ENCODE measurements around the gene GRB10. TPM values are rescaled to one million over a fixed set of nuclear protein-coding genes. Genes with fewer than 3 reads are reported as not detected.

Gene GRB10
- total RNA-seq, 2 donors from 2014 or later: 10.3 to 15.1 TPM

GRCh38 chr7:50565559-50565916 lies 217.2 kb downstream of the GRB10 start:
- Histone ChIP-seq H3K27ac (peak overlapping the region; percentile 65), H3K9me3 (no peaks in the 10 kb centered on the region), H3K9ac (ENCODE audit: low read depth in 2 of 2, low read length in 2 of 2) (peak overlapping the region in 1 of 2 donors; percentile 42), H3K4me1 (peaks cover 7% of the 10 kb centered on the region), H3K36me3 (no peaks in the 10 kb centered on the region), H3K27me3 (no peaks in the 10 kb centered on the region), H3K4me3 (peak overlapping the region; percentile 21)
- intact Hi-C loops (cut with DNase I): no loop called here
- no peak for DNase-seq
- no peak for TF ChIP-seq CTCF (IDR thresholded peaks at IDR 0.05)

GRCh38 chr7:50564640-50565558 lies 217.8 kb downstream of the GRB10 start, which contains the start of gene DDC:
Gene DDC (minus strand): TSS chr7:50565405. CDS start chr7:50544085, 21,320 bp downstream.
- H3K9me3 ChIP-seq: no peaks in the 10 kb centered on the region

GRCh38 chr7:50564171-50564570 lies 218.5 kb downstream of the GRB10 start:
- H3K4me1 ChIP-seq: peaks cover 7% of the 10 kb centered on the region
- H3K27me3 ChIP-seq: no peaks in the 10 kb centered on the region
- H3K4me3 ChIP-seq: peak overlapping the region; percentile 21
- no peak overlapping the region for H3K27ac ChIP-seq
- no peak for TF ChIP-seq CTCF (IDR thresholded peaks at IDR 0.05)
- intact Hi-C loops (cut with DNase I): no loop called here
- H3K9me3 ChIP-seq: no peaks in the 10 kb centered on the region
- DNase-seq: peak; percentile 32
- H3K9ac ChIP-seq (ENCODE audit: low read depth in 2 of 2, low read length in 2 of 2): peak overlapping the region in 1 of 2 donors; percentile 60
- no peaks in the 10 kb centered on the region for H3K36me3 ChIP-seq

More at GRCh38 chr7:50564640-50565558, 217.8 kb downstream of the GRB10 start, which contains the start of gene DDC:
- H3K27ac ChIP-seq: peak within 1 kb of the TSS; percentile 65
- peak; percentile 69 for DNase-seq
- intact Hi-C loops (cut with DNase I): no loop called here
- H3K4me1 ChIP-seq: peaks cover 7% of the 10 kb centered on the region
- H3K36me3 ChIP-seq: no peaks in the 10 kb centered on the region
- no peaks in the 10 kb centered on the region for H3K27me3 ChIP-seq
- peak within 1 kb of the TSS; percentile 21 for H3K4me3 ChIP-seq
- H3K9ac ChIP-seq (ENCODE audit: low read depth in 2 of 2, low read length in 2 of 2): peak within 1 kb of the TSS in 1 of 2 donors; percentile 60
- TF ChIP-seq CTCF (IDR thresholded peaks at IDR 0.05): no peak

DNA sequence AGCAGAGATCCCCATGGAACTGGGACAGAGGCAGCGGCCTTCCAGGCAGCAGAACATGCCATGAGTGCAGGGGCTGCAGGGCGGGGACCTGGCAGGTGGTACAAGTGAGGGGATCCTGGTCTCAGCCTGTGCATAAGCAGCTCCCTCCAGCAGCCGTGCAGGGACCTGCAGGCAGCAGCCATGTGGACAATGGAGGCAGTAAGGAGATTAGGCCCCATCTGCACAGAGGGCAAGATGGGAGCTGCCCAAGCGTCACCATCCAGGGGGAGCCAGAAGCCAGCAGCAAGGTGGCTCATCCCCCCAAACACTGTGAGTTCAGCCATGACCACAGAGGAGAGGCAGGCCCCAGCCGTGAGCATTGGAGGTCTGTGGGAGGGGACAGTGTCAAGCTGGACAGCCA lies 220.6 kb downstream of the GRB10 start:
- DNase-seq: no peak
- Histone ChIP-seq H3K4me1 (peaks cover 7% of the 10 kb centered on the region), H3K4me3 (no peak overlapping the region), H3K27ac (no peak overlapping the region), H3K9ac (ENCODE audit: low read depth in 2 of 2, low read length in 2 of 2) (no peak overlapping the region), H3K36me3 (no peaks in the 10 kb centered on the region), H3K27me3 (no peaks in the 10 kb centered on the region), H3K9me3 (no peaks in the 10 kb centered on the region)
- no peak for TF ChIP-seq CTCF (IDR thresholded peaks at IDR 0.05)
- intact Hi-C loops (cut with DNase I): no loop called here

- Histone ChIP-seq H3K9ac (ENCODE audit: low read depth in 2 of 2, low read length in 2 of 2) (no peak overlapping the region), H3K27ac (no peak overlapping the region), H3K4me3 (no peak overlapping the region), H3K27me3 (no peaks in the 10 kb centered on the region), H3K36me3 (no peaks in the 10 kb centered on the region), H3K9me3 (no peaks in the 10 kb centered on the region), H3K4me1 (peaks cover 4% of the 10 kb centered on the region)
- intact Hi-C loops (cut with DNase I): no loop called here
- no peak for TF ChIP-seq CTCF (IDR thresholded peaks at IDR 0.05)
- no peak for DNase-seq
These were observed 221.8 kb downstream of the GRB10 start for GRCh38 chr7:50560865-50561351.

Data from colonic mucosa (tissue), 4 donors.